Ovary (tissue), 3 donors: ENCODE data around the gene ARID2.

ENCODE experiments used
- CTCF ChIP-seq, 3 donors: fragments of 450-650 bp in 2 of 3; fragments of 200-600 bp in 1 of 3; IDR thresholded peaks; one replicate each; pipeline versions ENCODE4 v1.5.1 to v1.8.0; 2016 to 2022; ENCODE audit warnings: antibody characterized with exemption in 3 of 3, mild to moderate bottlenecking in 1 of 3
- POLR2A ChIP-seq: fragments of 450-650 bp; IDR thresholded peaks from one replicate; pipeline ENCODE4 v1.6.1; 2017; ENCODE audit warnings: antibody characterized with exemption, mild to moderate bottlenecking, moderate library complexity
- donor health status: DM: no; HTN: no; CAD: no.

DNA sequence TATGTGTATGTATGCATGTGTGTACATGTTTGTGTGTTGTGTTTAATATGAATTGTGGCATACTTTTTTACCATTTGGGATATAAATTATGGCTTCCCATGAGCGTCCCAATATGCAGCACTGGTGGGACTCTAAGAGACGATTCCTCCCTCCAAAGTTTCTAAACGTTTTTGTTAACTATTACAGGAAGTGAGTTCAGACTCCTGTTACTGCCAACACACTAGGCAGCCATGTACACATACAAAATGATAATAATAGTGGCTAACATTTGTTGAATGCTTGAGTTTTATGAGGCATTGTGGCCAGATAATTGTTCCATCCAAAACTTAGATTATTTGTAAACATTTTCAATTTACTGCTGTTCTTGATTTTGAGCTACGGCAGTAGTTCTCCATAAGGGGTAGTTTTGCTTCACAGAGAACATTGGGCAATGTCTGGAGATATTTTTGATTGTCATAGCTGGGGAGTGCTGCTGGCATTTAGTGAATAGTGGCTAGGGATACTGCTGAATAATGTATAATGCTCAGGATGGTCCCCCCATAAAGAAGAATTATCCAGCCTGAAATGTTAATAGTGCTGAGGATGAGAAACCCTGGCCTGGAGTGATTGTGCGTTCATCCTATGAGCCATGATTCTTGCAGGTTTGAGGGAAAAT, 45.1 kb downstream of the ARID2 start:
- no peak for TF ChIP-seq CTCF (IDR thresholded peaks at IDR 0.05)
- TF ChIP-seq POLR2A, result no peak
